Measurements from ENCODE around the gene CYSLTR2. TPM values are rescaled to one million over a fixed set of nuclear protein-coding genes. Genes with fewer than 3 reads are reported as not detected.

The CYSLTR2 gene
- total RNA-seq, 1 experiment from 2014 or later, result not detected

GRCh38 chr13:48720621-48721020 is 66.9 kb downstream of the CYSLTR2 start (continued):
- TF ChIP-seq ZNF281 (CRISPR knock-in tag; IDR thresholded peaks at IDR 0.05), result no peak

GRCh38 chr13:48723168-48723567 is 69.4 kb downstream of the CYSLTR2 start:
- Mint-ChIP-seq H3K4me1 (no peaks in the 10 kb centered on the region), H3K36me3 (peaks cover 21% of the 10 kb centered on the region), H3K27me3 (ENCODE audit: low read depth) (peaks cover under 1% of the 10 kb centered on the region; the same call in 1 of the 2 replicates), H3K9me3 (peaks cover 62% of the 10 kb centered on the region), H3K4me3 (no peak overlapping the region), H3K27ac (no peak overlapping the region)
- no peak for ATAC-seq
- POLR2A ChIA-PET, result no interaction called here
- CTCF ChIA-PET, result interaction anchor here (1.0 kb wide), 1 partner anchor 46 kb away, joined by 3 read pairs; no protein-coding TSS in a partner anchor
- DNase-seq (ENCODE audit: low spot score), result no peak
- TF ChIP-seq MYBL2 (CRISPR knock-in tag; IDR thresholded peaks at IDR 0.05), result no peak
- no peak for TF ChIP-seq ZNF671 (CRISPR knock-in tag; IDR thresholded peaks at IDR 0.05)
- no peak for TF ChIP-seq ZBTB21 (CRISPR knock-in tag; IDR thresholded peaks at IDR 0.05; ENCODE audit: borderline replicate concordance)
- TF ChIP-seq JUN (CRISPR knock-in tag; IDR thresholded peaks at IDR 0.05), result no peak
- no peak for TF ChIP-seq ETV6 (CRISPR knock-in tag; IDR thresholded peaks at IDR 0.05)
- TF ChIP-seq NFE2L1 (CRISPR knock-in tag; IDR thresholded peaks at IDR 0.05), result no peak
- no peak for TF ChIP-seq MLX (CRISPR knock-in tag; IDR thresholded peaks at IDR 0.05)
- TF ChIP-seq ZNF425 (CRISPR knock-in tag; conservative IDR thresholded peaks at IDR 0.05), result no peak
- no peak for TF ChIP-seq USF1 (CRISPR knock-in tag; IDR thresholded peaks at IDR 0.05)
- TF ChIP-seq FOXP4 (CRISPR knock-in tag; IDR thresholded peaks at IDR 0.05), result no peak
- no peak for TF ChIP-seq E2F4 (CRISPR knock-in tag; IDR thresholded peaks at IDR 0.05; ENCODE audit: borderline replicate concordance, low read depth)
- no peak for TF ChIP-seq PREB (CRISPR knock-in tag; IDR thresholded peaks at IDR 0.05; ENCODE audit: borderline replicate concordance)

Data from WTC11 (cell line).